HepG2 (cell line): ENCODE data around the gene METTL26. TPM values are rescaled to one million over a fixed set of nuclear protein-coding genes. Genes with fewer than 3 reads are reported as not detected.

Experiments
- ERF ChIP-seq: IDR thresholded peaks from 2 replicates; pipeline ENCODE4 v1.6.1; 2018; ENCODE audit warnings: missing biosample characterization, missing genetic modification reagents
- MTF2 ChIP-seq: sonication (generic); formaldehyde crosslinking; IDR thresholded peaks from 2 replicates; pipeline ENCODE4 v1.5.0; 2020; ENCODE audit warnings: missing genetic modification reagents, borderline replicate concordance
- POLR2G ChIP-seq: fragments of 200-400 bp; formaldehyde crosslinking; IDR thresholded peaks from 2 replicates; pipeline ENCODE4 v1.6.1; 2018; ENCODE audit warnings: mild to moderate bottlenecking, low read depth, low read length, moderate library complexity
- RBFOX2 ChIP-seq: fragments of 200-400 bp; formaldehyde crosslinking; IDR thresholded peaks from 2 replicates; pipeline ENCODE4 v1.6.1; 2017; ENCODE audit warnings: low read depth, mild to moderate bottlenecking, low read length
- SP1 ChIP-seq, 2 experiments: fragments of 450-650 bp in 1 of 2; sonication (generic) in 1 of 2; formaldehyde crosslinking in 1 of 2; IDR thresholded peaks; 2 replicates each; pipeline versions ENCODE4 v1.4.0 to v1.6.1; 2016 to 2020; ENCODE audit warnings: missing genetic modification reagents in 1 of 2
- TGIF2 ChIP-seq: IDR thresholded peaks from 2 replicates; pipeline ENCODE4 v1.6.1; 2016; ENCODE audit warnings: control low read depth, missing compliant biosample characterization
- ZFP36L2 ChIP-seq: sonication (generic); formaldehyde crosslinking; IDR thresholded peaks from 2 replicates; pipeline ENCODE4 v1.4.0; 2020; ENCODE audit warnings: missing genetic modification reagents
- ZNF607 ChIP-seq: sonication (generic); formaldehyde crosslinking; IDR thresholded peaks from 2 replicates; pipeline ENCODE4 v1.5.1; 2020; ENCODE audit warnings: missing genetic modification reagents, mild to moderate bottlenecking, borderline replicate concordance
- polyA plus RNA-seq, 8 experiments: library from polyadenylated mRNA; depleted of rRNA in 3 of 8; stranded (reverse) in 7 of 8; unstranded in 1 of 8; fragments of >200 nt; fragmentation: Illumina TruSeq in 4 of 8; extraction: Trizol in 4 of 8; gene quantifications; 2 replicates each; pipeline versions ENCODE4 v1.2.1 to v1.2.3, GENCODE V29; 2011 to 2016; ENCODE audit warnings: low read depth in 4 of 8, missing spikeins in 1 of 8, mixed read lengths in 1 of 8; ENCODE audit not compliant: insufficient read depth in 1 of 8
- total RNA-seq, 5 experiments: library from RNA; depleted of rRNA; stranded (reverse); fragments of >200 nt; fragmentation: Illumina TruSeq; extraction: Trizol; gene quantifications; 2 replicates each; pipeline ENCODE4 v1.2.3, GENCODE V29; 2016; ENCODE audit warnings: low read depth in 1 of 5
- TF ChIP-seq, protein P1 (sequence below): sonication (generic); formaldehyde crosslinking; IDR thresholded peaks from 2 replicates; pipeline ENCODE4 v1.8.1; 2022; ENCODE audit warnings: mild to moderate bottlenecking, missing genetic modification reagents
- TF ChIP-seq, protein P2 (sequence below), 2 experiments: fragments of 450-650 bp in 1 of 2; sonication (generic) in 1 of 2; formaldehyde crosslinking in 1 of 2; IDR thresholded peaks; 2 replicates each; pipeline versions ENCODE4 v1.6.1 to v1.8.0; 2016 to 2022; ENCODE audit warnings: antibody characterized with exemption in 1 of 2, mild to moderate bottlenecking in 1 of 2, missing genetic modification reagents in 1 of 2
- TF ChIP-seq, protein P3 (sequence below): IDR thresholded peaks from 2 replicates; pipeline ENCODE4 v1.6.1; 2012; ENCODE audit warnings: inconsistent platforms
- TF ChIP-seq, protein P4 (sequence below): sonication (generic); formaldehyde crosslinking; IDR thresholded peaks from 2 replicates; pipeline ENCODE4 v1.5.0; 2020; ENCODE audit warnings: mild to moderate bottlenecking, missing genetic modification reagents, moderate library complexity
- TF ChIP-seq, protein P5 (sequence below): sonication (generic); formaldehyde crosslinking; IDR thresholded peaks from 2 replicates; pipeline ENCODE4 v1.9.0; 2021; ENCODE audit warnings: missing genetic modification reagents, mild to moderate bottlenecking, borderline replicate concordance

METTL26 gene
- total and polyA plus RNA-seq, 2 of the 13 experiments (the other 11 are each of a cell fraction or from before 2014, with no cell fraction given) = 65.5 to 70.1 TPM

DNA sequence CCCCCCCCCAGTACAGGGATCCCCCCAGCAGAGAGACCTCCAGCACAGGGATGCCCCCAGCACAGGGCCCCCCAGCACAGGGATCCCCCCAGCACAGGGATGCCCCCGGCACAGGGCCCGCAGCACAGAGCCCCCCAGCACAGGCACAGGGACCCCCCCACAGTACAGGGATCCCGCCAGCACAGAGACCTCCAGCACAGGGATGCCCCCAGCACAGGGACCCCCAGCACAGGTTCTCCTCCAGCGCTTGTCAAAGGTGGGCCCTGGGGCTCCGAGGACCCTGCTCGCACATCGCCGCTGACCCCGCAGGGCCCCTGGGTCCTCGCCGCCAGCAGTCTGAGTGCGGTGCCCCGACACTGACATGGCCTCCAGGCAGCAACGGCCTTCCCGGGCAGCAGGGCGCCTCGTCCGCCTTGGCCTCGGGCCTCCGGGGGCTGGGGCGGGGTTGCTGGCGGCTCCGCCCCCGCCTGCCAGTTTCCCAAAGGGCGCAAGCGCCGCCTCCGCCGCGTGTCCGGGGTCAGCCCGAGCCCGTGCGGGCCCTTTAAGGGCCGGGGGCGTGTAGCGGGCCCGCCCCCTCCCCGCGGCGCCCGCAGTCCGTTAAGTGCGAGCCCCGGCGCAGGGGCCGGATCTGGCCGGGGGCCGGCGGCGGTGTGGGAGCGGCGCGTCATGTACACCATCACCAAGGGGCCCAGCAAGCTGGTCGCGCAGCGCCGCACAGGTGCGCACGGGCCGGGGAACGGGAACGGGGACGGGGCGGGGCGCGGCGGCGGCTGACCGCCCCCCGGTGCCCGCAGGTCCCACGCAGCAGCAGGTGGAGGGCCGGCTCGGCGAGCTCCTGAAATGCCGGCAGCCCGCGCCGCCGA, 5.5 kb upstream of the METTL26 start, which contains the start of gene MCRIP2 (continued):
- TF ChIP-seq ERF (CRISPR knock-in tag) (0 out of 2 replicates have a peak, but pooled peaks have one; percentile 23), ZFP36L2 (CRISPR knock-in tag) (no peak), RBFOX2 (peak; percentile 85), ZNF607 (CRISPR knock-in tag) (0 out of 2 replicates have a peak, but pooled peaks have one; percentile 24), MTF2 (CRISPR knock-in tag) (peak; percentile 11; the same call in 1 of the 2 replicates), TGIF2 (CRISPR knock-in tag) (peak; percentile 48; the same call in 1 of the 2 replicates), POLR2G (peak; percentile 88), SP1 (IDR thresholded peaks at IDR 0.05) (no peak), SP1 (CRISPR knock-in tag; IDR thresholded peaks at IDR 0.05) (peak; percentile 77)
- TF ChIP-seq, protein P1, sequence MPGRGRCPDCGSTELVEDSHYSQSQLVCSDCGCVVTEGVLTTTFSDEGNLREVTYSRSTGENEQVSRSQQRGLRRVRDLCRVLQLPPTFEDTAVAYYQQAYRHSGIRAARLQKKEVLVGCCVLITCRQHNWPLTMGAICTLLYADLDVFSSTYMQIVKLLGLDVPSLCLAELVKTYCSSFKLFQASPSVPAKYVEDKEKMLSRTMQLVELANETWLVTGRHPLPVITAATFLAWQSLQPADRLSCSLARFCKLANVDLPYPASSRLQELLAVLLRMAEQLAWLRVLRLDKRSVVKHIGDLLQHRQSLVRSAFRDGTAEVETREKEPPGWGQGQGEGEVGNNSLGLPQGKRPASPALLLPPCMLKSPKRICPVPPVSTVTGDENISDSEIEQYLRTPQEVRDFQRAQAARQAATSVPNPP = 0 out of 2 replicates have a peak, but pooled peaks have one; percentile 18
- TF ChIP-seq, protein P2, sequence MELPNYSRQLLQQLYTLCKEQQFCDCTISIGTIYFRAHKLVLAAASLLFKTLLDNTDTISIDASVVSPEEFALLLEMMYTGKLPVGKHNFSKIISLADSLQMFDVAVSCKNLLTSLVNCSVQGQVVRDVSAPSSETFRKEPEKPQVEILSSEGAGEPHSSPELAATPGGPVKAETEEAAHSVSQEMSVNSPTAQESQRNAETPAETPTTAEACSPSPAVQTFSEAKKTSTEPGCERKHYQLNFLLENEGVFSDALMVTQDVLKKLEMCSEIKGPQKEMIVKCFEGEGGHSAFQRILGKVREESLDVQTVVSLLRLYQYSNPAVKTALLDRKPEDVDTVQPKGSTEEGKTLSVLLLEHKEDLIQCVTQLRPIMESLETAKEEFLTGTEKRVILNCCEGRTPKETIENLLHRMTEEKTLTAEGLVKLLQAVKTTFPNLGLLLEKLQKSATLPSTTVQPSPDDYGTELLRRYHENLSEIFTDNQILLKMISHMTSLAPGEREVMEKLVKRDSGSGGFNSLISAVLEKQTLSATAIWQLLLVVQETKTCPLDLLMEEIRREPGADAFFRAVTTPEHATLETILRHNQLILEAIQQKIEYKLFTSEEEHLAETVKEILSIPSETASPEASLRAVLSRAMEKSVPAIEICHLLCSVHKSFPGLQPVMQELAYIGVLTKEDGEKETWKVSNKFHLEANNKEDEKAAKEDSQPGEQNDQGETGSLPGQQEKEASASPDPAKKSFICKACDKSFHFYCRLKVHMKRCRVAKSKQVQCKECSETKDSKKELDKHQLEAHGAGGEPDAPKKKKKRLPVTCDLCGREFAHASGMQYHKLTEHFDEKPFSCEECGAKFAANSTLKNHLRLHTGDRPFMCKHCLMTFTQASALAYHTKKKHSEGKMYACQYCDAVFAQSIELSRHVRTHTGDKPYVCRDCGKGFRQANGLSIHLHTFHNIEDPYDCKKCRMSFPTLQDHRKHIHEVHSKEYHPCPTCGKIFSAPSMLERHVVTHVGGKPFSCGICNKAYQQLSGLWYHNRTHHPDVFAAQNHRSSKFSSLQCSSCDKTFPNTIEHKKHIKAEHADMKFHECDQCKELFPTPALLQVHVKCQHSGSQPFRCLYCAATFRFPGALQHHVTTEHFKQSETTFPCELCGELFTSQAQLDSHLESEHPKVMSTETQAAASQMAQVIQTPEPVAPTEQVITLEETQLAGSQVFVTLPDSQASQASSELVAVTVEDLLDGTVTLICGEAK (IDR thresholded peaks at IDR 0.05) = no peak
- TF ChIP-seq, protein P2 (CRISPR knock-in tag; IDR thresholded peaks at IDR 0.05) = no peak
- TF ChIP-seq, protein P3, sequence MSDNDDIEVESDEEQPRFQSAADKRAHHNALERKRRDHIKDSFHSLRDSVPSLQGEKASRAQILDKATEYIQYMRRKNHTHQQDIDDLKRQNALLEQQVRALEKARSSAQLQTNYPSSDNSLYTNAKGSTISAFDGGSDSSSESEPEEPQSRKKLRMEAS = peak; percentile 69
- TF ChIP-seq, protein P4, sequence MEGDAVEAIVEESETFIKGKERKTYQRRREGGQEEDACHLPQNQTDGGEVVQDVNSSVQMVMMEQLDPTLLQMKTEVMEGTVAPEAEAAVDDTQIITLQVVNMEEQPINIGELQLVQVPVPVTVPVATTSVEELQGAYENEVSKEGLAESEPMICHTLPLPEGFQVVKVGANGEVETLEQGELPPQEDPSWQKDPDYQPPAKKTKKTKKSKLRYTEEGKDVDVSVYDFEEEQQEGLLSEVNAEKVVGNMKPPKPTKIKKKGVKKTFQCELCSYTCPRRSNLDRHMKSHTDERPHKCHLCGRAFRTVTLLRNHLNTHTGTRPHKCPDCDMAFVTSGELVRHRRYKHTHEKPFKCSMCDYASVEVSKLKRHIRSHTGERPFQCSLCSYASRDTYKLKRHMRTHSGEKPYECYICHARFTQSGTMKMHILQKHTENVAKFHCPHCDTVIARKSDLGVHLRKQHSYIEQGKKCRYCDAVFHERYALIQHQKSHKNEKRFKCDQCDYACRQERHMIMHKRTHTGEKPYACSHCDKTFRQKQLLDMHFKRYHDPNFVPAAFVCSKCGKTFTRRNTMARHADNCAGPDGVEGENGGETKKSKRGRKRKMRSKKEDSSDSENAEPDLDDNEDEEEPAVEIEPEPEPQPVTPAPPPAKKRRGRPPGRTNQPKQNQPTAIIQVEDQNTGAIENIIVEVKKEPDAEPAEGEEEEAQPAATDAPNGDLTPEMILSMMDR (CRISPR knock-in tag) = 0 out of 2 replicates have a peak, but pooled peaks have one; percentile 6
- TF ChIP-seq, protein P5, sequence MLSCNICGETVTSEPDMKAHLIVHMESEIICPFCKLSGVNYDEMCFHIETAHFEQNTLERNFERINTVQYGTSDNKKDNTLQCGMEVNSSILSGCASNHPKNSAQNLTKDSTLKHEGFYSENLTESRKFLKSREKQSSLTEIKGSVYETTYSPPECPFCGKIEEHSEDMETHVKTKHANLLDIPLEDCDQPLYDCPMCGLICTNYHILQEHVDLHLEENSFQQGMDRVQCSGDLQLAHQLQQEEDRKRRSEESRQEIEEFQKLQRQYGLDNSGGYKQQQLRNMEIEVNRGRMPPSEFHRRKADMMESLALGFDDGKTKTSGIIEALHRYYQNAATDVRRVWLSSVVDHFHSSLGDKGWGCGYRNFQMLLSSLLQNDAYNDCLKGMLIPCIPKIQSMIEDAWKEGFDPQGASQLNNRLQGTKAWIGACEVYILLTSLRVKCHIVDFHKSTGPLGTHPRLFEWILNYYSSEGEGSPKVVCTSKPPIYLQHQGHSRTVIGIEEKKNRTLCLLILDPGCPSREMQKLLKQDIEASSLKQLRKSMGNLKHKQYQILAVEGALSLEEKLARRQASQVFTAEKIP = no peak
